H9 (cell line): ENCODE measurements around the gene PCDHGB2. TPM values are rescaled to one million over a fixed set of nuclear protein-coding genes. Genes with fewer than 3 reads are reported as not detected.
A peak's percentile ranks its signal among the peaks of the same experiment; 100 is the strongest.

Source experiments
- DNase-seq: peaks from one replicate; pipeline ENCODE4 v3.0.0-alpha.2; 2017
- H2AFZ ChIP-seq: one replicate; pipeline ENCODE4 v1.6.1; 2013; ENCODE audit warnings: mild to moderate bottlenecking, low read length, control low read depth, moderate library complexity
- H2AK5ac ChIP-seq: 2 replicates; pipeline ENCODE4 v1.6.1; 2013; ENCODE audit warnings: low read length, control low read depth, mixed read lengths; ENCODE audit not compliant: insufficient read length
- H2BK120ac ChIP-seq: one replicate; pipeline ENCODE4 v1.6.1; 2013; ENCODE audit warnings: low read depth, mild to moderate bottlenecking, low read length, control low read depth, inconsistent platforms; ENCODE audit not compliant: poor library complexity, severe bottlenecking
- H2BK12ac ChIP-seq: 2 replicates; pipeline ENCODE4 v1.6.1; 2013; ENCODE audit warnings: low read length, control low read depth, mixed read lengths, low read depth; ENCODE audit not compliant: insufficient read length
- H2BK15ac ChIP-seq: 2 replicates; pipeline ENCODE4 v1.6.1; 2013; ENCODE audit warnings: low read depth, low read length, control low read depth
- H2BK20ac ChIP-seq: one replicate; pipeline ENCODE4 v1.6.1; 2013; ENCODE audit warnings: low read depth, mild to moderate bottlenecking, low read length, control low read depth, inconsistent platforms; ENCODE audit not compliant: poor library complexity, severe bottlenecking
- H2BK5ac ChIP-seq: 2 replicates; pipeline ENCODE4 v1.6.1; 2013; ENCODE audit warnings: low read length, control low read depth, mixed read lengths; ENCODE audit not compliant: insufficient read length
- H3K14ac ChIP-seq: 2 replicates; pipeline ENCODE4 v1.6.1; 2013; ENCODE audit warnings: low read length, control low read depth; ENCODE audit not compliant: insufficient read depth
- H3K18ac ChIP-seq: 2 replicates; pipeline ENCODE4 v1.6.1; 2013; ENCODE audit warnings: low read depth, mild to moderate bottlenecking, mixed read lengths, low read length, control low read depth; ENCODE audit not compliant: insufficient read length
- H3K23ac ChIP-seq: 2 replicates; pipeline ENCODE4 v1.6.1; 2013; ENCODE audit warnings: low read length, control low read depth, mixed read lengths, low read depth; ENCODE audit not compliant: insufficient read length
- H3K23me2 ChIP-seq: 2 replicates; pipeline ENCODE4 v1.6.1; 2013; ENCODE audit warnings: low read depth, mild to moderate bottlenecking, mixed read lengths, low read length, control low read depth; ENCODE audit not compliant: insufficient read length, poor library complexity, severe bottlenecking
- H3K27ac ChIP-seq: 2 replicates; pipeline ENCODE4 v1.5.1; 2013; ENCODE audit warnings: low read length, control low read depth, mixed read lengths, low read depth; ENCODE audit not compliant: insufficient read length
- H3K27me3 ChIP-seq: 2 replicates; pipeline ENCODE4 v1.6.1; 2013; ENCODE audit warnings: low read length, control low read depth, inconsistent platforms; ENCODE audit not compliant: insufficient read depth
- H3K4ac ChIP-seq: 2 replicates; pipeline ENCODE4 v1.6.1; 2013; ENCODE audit warnings: low read depth, mild to moderate bottlenecking, control low read depth, inconsistent platforms, low read length, moderate library complexity
- H3K4me1 ChIP-seq: 2 replicates; pipeline ENCODE4 v1.6.1; 2013; ENCODE audit warnings: low read length, control low read depth, inconsistent platforms; ENCODE audit not compliant: insufficient read depth
- H3K4me2 ChIP-seq: 2 replicates; pipeline ENCODE4 v1.6.1; 2013; ENCODE audit warnings: low read length, control low read depth, mixed read lengths; ENCODE audit not compliant: insufficient read length, insufficient read depth
- H3K56ac ChIP-seq: 2 replicates; pipeline ENCODE4 v1.6.1; 2013; ENCODE audit warnings: low read depth, mild to moderate bottlenecking, mixed read lengths, low read length, control low read depth; ENCODE audit not compliant: insufficient read length
- H3K79me1 ChIP-seq: 2 replicates; pipeline ENCODE4 v1.6.1; 2013; ENCODE audit warnings: low read depth, mild to moderate bottlenecking, moderate library complexity, low read length, control low read depth, inconsistent platforms; ENCODE audit not compliant: insufficient read depth, poor library complexity, severe bottlenecking
- H3K79me2 ChIP-seq: 2 replicates; pipeline ENCODE4 v1.6.1; 2013; ENCODE audit warnings: low read length, control low read depth, inconsistent platforms; ENCODE audit not compliant: insufficient read depth
- H3K9ac ChIP-seq: 2 replicates; pipeline ENCODE4 v1.6.1; 2013; ENCODE audit warnings: low read length, control low read depth, mixed read lengths; ENCODE audit not compliant: insufficient read length; ENCODE audit errors: extremely low read depth
- H3K9me3 ChIP-seq: one replicate; pipeline ENCODE4 v1.6.1; 2013; ENCODE audit warnings: low read depth, low read length, inconsistent platforms; ENCODE audit not compliant: control insufficient read depth
- H3T11ph ChIP-seq: one replicate; pipeline ENCODE4 v1.6.1; 2013; ENCODE audit warnings: mild to moderate bottlenecking, low read length, control low read depth, inconsistent platforms
- H4K20me1 ChIP-seq: one replicate; pipeline ENCODE4 v1.6.1; 2013; ENCODE audit not compliant: control insufficient read depth, insufficient read length, insufficient read depth
- H4K5ac ChIP-seq: 2 replicates; pipeline ENCODE4 v1.6.1; 2013; ENCODE audit warnings: low read depth, mild to moderate bottlenecking, mixed read lengths, low read length, control low read depth; ENCODE audit not compliant: insufficient read length
- H4K8ac ChIP-seq: replicated peaks from 2 replicates; pipeline ENCODE4 v1.6.1; 2013; ENCODE audit warnings: low read length, control low read depth, mixed read lengths, low read depth; ENCODE audit not compliant: insufficient read length
- H4K91ac ChIP-seq: 2 replicates; pipeline ENCODE4 v1.6.1; 2013; ENCODE audit warnings: low read depth, mild to moderate bottlenecking, moderate library complexity, mixed read lengths, low read length, control low read depth; ENCODE audit not compliant: insufficient read length
- H3K27ac Mint-ChIP-seq, 3 experiments: 2 replicates in 2 of 3; 3 replicates in 1 of 3; pipeline ENCODE4 v1.8.0; 2020 to 2021; ENCODE audit warnings: mixed read lengths in 3 of 3, mild to moderate bottlenecking in 1 of 3, moderate library complexity in 1 of 3
- H3K27me3 Mint-ChIP-seq: 2 replicates; pipeline ENCODE4 v1.8.0; 2021; ENCODE audit warnings: low read depth, mild to moderate bottlenecking, moderate library complexity, mixed read lengths
- H3K36me3 Mint-ChIP-seq, 3 experiments: 2 replicates in 2 of 3; 3 replicates in 1 of 3; pipeline ENCODE4 v1.8.0; 2020 to 2021; ENCODE audit warnings: low read depth in 3 of 3, mixed read lengths in 3 of 3; ENCODE audit not compliant: insufficient read depth in 1 of 3
- H3K4me1 Mint-ChIP-seq, 2 experiments: 2 replicates each; pipeline ENCODE4 v1.8.0; 2020; ENCODE audit warnings: mixed read lengths in 2 of 2
- H3K4me3 Mint-ChIP-seq, 2 experiments: 2 replicates in 1 of 2; 3 replicates in 1 of 2; pipeline ENCODE4 v1.8.0; 2020 to 2021; ENCODE audit warnings: mild to moderate bottlenecking in 2 of 2, mixed read lengths in 2 of 2, moderate library complexity in 1 of 2
- H3K9me3 Mint-ChIP-seq, 2 experiments: 2 replicates in 1 of 2; 3 replicates in 1 of 2; pipeline ENCODE4 v1.8.0; 2020; ENCODE audit warnings: mild to moderate bottlenecking in 2 of 2, mixed read lengths in 2 of 2, moderate library complexity in 1 of 2
- CTCF ChIP-seq: fragments of 200-600 bp; sonication (generic); conservative IDR thresholded peaks from 3 replicates; pipeline ENCODE4 v1.8.0; 2021; ENCODE audit warnings: antibody characterized with exemption, mild to moderate bottlenecking
- WGBS: extraction: QIAGEN DNeasy Blood & Tissue Kit; methylation state at CpG from one replicate; pipeline ENCODE4 v1.1.7; 2013; ENCODE audit warnings: missing lambda C conversion rate, low lambda C conversion rate, mixed read lengths; ENCODE audit not compliant: insufficient read length; ENCODE audit errors: extremely low coverage; 5-methylcytosine and 5-hydroxymethylcytosine counted together
- total RNA-seq: library from RNA; stranded (reverse); gene quantifications from 2 replicates; pipeline ENCODE4 v1.2.1, GENCODE V29; 2021

PCDHGB2 gene
- total RNA-seq, 1 experiment from 2014 or later = 3.8 TPM

- no CpG with 5 or more reads among the region's 27 CpGs for WGBS
- Histone ChIP-seq H2BK120ac (no peak within 1 kb of the TSS), H3K4me1 (no peaks in the 10 kb centered on the region), H3K79me2 (no peaks in the 10 kb centered on the region), H3K27ac (no peak within 1 kb of the TSS), H3K9ac (no peak within 1 kb of the TSS), H3K18ac (no peak within 1 kb of the TSS), H3K14ac (no peak within 1 kb of the TSS; the same call in 1 of the 2 replicates), H3K27me3 (no peaks in the 10 kb centered on the region), H2AK5ac (no peak within 1 kb of the TSS), H4K20me1 (no peaks in the 10 kb centered on the region), H4K5ac (no peak within 1 kb of the TSS), H4K91ac (no peak within 1 kb of the TSS), H2BK12ac (no peak within 1 kb of the TSS), H3K9me3 (peaks cover 29% of the 10 kb centered on the region), H3K23me2 (no peaks in the 10 kb centered on the region), H3K79me1 (no peaks in the 10 kb centered on the region), H2BK5ac (no peak within 1 kb of the TSS), H3K56ac (no peak within 1 kb of the TSS), H2BK15ac (no peak within 1 kb of the TSS), H3K23ac (no peak within 1 kb of the TSS), H3K4ac (no peak within 1 kb of the TSS), H3T11ph (no peak within 1 kb of the TSS), H2BK20ac (no peak within 1 kb of the TSS), H2AFZ (no peak within 1 kb of the TSS), H4K8ac (no peak within 1 kb of the TSS), H3K4me2 (no peak within 1 kb of the TSS)
- no peaks in the 10 kb centered on the region for H3K27me3 Mint-ChIP-seq
- H3K9me3 Mint-ChIP-seq = peaks cover 31 to 50% of the 10 kb centered on the region in 2 experiments
- DNase-seq = no peak
- TF ChIP-seq CTCF = peak; percentile 56
- H3K36me3 Mint-ChIP-seq = peaks cover 17 to 31% (median 29%) of the 10 kb centered on the region in 3 experiments
- peak within 1 kb of the TSS in 1 of 3 experiments; percentile 25; a peak in 1 of 7 replicates for H3K27ac Mint-ChIP-seq
- H3K4me3 Mint-ChIP-seq = no peak within 1 kb of the TSS
- H3K4me1 Mint-ChIP-seq = no peaks in the 10 kb centered on the region
Observed at GRCh38 chr5:141402553-141403243, 42.9 kb downstream of the PCDHGB2 start, which contains the start of gene PCDHGA9. PCDHGA9 (plus strand) TSS chr5:141402778; CDS start chr5:141402953, 175 bp downstream.
